NCI-H2081 treated with DMSO at 0.1 percent for 48 hours (cell line): ENCODE results near the gene FOXQ1.
"Not testable (repeated sequence)": the region's sequence is repeated elsewhere in the genome, so short reads cannot be mapped to it uniquely, and the experiment has no call there.

Source experiments
- DNase-seq: peaks from one replicate; lab custom pipeline; 2025; lab: John Stamatoyannopoulos, UW

FOXQ1 gene

DNA sequence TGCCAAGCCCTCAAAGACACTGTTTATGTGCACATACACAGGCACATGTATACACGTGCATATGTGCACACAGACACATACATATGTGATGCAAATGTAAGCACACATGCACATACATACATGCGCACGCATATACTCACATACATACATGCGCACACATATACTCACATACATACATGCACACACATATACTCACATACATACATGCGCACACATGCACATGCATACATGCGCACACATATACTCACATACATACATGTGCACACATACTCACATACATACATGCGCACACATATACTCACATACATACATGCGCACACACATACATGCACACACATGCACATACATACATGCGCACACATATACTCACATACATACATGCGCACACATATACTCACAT lies 20.5 kb upstream of the FOXQ1 start:
- no peak for DNase-seq

DNA sequence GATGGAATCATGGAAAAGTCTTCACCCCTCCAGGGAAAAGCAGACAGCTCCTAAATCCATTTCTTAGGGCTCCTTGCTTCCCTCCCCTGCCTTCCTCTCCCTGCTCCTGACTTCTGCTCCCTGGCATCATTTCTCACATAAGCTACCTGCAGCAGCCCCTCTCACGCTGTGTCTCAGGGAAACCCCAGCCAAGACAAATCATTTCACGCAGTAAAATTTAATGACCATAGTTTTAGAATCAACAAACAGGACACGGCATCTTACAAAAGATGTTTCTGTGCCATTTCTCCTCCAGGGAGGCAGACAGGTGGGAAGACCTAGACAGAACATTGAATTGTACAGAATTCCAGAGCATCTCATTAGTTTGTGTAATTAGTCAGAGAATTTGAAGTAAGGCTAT lies 16.5 kb upstream of the FOXQ1 start:
- no peak for DNase-seq

DNA sequence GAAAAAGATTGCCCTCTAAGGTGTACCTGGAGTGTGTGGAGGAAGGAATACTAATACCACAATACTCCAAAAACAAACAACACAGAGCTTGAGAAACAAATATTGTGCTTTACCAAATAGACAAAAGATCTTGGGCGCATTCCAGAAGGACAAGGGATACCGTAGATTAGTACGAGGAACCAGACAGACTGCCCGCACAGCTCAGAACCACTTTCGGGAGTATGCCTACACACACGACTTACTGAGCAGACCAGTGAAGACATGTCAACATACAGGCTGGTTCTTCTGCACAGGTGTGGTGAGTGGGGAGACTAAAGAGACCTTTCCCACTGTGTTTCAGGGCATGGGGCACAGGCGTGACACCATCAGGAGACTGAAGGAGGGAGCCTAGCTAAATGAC lies 15.8 kb upstream of the FOXQ1 start:
- DNase-seq: no peak

DNA sequence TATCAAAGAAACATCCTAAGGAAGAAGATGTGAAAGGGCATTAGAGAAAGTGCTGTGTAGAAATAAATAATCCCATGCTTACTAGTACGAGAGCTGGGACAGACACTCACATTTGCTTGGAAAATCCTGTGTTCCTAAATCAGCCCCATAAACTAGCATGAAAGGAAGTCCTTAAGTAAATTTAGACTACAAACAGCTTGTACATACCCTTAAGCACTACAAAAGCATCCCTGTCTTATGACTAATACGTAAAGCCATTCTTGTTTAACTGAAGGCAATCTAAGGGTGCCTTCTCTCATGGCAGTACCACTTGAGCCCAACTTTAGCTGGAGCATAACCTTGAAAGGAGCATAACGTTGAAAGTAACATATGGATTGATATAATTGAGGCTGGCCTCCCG lies 15.4 kb upstream of the FOXQ1 start:
- DNase-seq: no peak

DNA sequence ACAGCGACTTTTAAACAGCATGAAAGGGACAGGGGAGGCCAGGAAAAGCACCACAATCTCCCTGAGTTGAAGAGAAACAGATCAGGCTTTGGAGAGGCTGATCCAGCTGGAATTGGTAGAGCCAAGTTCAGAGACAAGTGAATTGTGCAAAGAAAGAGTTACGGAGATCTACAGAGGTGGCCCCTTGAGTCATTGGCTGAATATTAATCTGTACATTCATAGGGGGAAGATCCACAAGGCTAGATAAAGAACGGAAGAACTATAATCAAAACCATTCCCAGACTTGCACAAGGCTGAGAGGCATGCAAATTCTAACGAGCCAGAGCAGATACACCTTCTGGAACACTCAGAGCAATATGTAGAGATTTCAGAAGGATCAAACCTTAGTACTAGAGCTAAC lies 14.2 kb upstream of the FOXQ1 start:
- no peak for DNase-seq

DNA sequence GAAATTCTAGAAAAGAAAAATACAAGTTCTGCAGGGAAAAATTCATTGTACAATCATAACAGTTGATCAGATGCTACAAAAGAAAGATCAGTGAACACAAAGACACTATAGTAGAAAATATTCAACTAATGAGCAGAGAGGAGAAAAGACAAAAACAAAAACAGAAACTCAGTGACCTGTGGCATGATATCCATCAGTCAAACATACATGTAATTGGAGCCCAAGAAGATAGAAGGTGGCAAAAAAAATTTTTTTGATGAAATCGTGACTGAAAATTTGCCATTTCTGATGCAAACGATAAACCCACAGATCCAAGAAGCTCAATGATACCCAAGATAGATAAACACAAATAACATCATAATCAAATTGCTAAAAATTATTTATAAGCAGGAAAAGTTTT lies 13.1 kb upstream of the FOXQ1 start:
- DNase-seq: no peak

DNA sequence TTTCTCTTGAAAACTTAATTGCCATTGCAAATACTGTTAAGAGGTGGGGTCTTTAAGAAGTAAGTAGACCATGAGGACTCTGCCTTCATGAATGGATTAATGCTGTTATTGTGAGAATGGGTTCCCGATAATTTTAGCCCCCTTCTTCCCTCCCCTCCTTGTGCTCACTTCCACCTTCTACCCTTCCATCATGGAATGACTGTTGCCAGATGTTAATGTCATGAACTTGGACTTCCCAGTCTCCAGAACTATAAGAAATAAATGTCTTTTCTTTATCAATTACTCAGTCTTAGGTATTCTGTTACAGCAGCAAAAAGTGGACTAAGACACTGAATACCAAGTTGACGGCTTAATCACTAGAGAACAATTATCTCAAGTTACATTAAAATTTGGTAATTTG lies 5.8 kb upstream of the FOXQ1 start:
- DNase-seq: no peak

DNA sequence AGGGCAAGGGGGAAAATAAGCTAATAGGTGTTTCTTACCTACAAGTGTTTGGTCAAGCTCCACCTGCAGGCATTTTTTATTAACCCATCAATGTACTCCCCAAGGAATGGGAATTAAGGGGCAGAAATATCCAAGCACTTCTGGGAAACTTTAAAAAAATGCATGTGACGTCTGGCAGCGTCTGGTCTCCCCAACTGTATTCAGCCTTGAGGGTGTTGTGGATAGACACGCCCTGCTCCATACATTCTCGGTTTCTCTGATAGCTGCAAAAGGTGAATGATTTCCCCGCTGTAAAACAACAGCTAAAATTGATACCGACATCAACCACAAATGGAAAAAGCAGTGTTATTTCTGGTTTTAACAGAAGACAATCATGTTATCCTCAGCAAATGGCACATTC lies 2.5 kb upstream of the FOXQ1 start:
- no peak for DNase-seq

DNA sequence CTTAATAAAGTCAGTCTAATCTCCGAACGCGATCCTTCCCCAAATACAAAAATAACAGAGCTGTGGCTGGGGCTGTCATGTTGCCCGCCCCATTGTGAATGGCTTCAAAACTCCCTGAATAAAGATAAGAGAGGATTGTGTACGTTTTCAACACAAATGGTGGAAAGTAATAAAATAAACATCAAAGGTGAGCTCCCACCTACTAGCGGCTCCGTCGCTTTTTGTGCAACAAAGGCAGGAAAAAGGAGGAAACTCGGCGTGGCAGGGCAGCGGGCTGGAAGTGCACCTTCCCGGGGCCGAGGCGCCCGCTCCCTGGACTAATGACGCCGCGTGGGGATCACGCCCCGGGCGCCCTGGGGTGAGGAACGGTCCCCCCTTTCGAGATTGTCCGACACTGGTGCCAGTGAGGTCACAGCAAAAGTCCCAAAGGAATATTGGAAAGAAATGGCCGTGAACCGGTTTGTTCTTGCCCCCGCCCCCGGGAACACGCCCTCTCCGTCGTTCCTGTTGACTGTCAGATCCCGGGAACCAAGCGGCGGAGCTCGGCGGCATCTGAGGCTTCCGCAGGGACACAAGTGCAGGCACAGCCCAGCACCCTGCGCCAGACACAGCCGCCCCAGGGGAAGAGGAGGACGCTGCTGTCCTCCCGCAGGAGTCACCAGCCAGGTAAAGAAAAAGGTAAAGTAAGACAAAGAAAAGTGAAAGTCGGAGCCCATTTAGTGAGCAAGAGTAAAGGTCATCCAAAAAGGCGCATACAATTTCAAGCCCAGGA lies 1.1 kb upstream of the FOXQ1 start:
- no peak for DNase-seq

DNA sequence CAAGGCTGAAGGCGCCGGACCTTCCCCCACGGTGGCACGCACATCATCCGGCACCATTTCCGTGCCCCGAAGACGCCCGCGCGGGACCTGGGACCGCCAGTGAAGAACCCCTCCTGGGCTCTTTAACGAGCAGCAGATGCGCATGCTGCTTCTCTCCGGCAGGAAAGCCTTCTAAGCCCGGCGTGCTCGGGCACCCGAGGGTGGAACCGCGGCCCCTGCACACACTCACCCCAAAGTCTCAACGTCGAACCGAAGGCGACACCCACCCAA lies 240 bp downstream of the FOXQ1 start:
- DNase-seq: no peak

DNA sequence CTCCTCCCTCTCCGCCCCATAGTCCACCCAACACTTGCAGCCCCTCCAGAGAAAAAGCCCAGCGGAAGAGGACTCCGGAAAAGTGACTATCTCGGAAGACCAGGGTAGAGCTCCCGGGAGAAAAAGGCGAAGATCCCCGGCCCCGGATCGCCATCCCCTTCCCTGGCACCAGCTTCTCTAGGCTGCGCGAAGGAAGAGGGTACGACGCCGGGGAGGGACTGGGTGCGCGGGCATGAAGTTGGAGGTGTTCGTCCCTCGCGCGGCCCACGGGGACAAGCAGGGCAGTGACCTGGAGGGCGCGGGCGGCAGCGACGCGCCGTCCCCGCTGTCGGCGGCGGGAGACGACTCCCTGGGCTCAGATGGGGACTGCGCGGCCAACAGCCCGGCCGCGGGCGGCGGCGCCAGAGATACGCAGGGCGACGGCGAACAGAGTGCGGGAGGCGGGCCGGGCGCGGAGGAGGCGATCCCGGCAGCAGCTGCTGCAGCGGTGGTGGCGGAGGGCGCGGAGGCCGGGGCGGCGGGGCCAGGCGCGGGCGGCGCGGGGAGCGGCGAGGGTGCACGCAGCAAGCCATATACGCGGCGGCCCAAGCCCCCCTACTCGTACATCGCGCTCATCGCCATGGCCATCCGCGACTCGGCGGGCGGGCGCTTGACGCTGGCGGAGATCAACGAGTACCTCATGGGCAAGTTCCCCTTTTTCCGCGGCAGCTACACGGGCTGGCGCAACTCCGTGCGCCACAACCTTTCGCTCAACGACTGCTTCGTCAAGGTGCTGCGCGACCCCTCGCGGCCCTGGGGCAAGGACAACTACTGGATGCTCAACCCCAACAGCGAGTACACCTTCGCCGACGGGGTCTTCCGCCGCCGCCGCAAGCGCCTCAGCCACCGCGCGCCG lies 822 bp downstream of the FOXQ1 start:
- DNase-seq: no peak

DNA sequence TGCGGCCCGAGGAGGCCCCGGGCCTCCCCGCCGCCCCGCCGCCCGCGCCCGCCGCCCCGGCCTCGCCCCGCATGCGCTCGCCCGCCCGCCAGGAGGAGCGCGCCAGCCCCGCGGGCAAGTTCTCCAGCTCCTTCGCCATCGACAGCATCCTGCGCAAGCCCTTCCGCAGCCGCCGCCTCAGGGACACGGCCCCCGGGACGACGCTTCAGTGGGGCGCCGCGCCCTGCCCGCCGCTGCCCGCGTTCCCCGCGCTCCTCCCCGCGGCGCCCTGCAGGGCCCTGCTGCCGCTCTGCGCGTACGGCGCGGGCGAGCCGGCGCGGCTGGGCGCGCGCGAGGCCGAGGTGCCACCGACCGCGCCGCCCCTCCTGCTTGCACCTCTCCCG lies 1.5 kb downstream of the FOXQ1 start:
- DNase-seq: no peak

DNA sequence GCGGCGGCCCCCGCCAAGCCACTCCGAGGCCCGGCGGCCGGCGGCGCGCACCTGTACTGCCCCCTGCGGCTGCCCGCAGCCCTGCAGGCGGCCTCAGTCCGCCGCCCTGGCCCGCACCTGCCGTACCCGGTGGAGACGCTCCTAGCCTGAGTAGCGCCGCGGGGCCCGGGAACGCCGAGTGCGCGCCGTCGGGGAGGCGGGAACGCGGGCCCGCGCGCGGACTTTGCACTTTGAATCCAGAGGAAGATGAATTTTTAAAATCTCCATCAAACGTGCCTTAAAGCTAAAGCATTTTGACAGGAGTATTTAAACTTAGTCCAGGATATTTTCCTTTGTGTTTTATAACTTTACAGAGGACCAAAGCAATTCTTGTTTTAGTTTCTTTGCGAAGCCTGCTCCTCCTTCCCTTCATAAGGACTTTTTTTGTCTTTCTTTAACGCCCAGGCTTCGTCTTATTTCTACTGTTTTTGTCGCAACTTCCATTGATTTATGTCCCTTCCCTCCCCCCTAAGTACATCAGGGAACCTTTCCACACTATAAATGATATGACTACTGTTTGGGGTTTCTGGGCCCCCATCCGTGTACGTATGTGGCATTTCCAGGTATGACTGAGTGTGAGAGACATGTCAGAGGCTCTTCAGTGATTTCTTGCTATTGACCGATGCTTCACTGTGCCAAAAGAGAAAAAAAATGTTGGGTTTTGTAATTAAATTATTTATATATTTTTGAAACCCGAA lies 2.0 kb downstream of the FOXQ1 start:
- no peak for DNase-seq

DNA sequence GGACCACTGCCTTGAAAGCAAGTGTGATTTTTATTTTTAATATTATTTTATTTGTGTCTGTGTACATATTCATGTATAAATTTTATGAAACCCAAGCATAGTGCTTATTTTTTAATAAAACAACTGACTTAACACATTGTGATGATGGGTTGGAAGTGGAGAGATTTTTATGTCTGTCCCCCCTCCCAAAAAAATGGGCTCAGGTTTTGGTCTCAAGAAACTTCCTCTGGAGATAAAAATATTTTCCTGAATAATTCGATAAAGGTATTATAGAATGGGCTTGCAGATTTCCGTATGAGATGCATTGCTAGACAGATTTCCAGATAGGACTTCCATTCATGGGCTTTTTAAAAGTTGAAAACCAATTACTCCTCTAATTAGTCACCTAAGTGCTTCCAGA lies 2.7 kb downstream of the FOXQ1 start:
- no peak for DNase-seq

DNA sequence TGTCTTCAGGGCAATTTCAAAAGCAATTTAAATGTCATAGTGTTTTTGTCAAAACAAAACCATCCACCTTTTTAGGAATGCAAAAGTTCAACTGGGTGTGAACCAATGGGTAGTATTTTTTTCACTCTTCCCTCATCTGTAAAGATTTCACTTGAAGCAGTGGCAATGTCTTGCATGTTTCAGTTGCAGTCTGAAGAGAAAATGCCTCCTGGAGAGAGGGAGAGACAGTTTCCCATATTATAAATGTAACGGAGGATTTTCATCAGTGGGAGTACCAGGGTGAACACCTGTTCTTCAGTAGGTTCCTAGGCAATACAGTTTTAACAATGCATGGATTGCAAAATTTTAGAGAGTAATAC lies 3.3 kb downstream of the FOXQ1 start:
- DNase-seq: no peak

DNA sequence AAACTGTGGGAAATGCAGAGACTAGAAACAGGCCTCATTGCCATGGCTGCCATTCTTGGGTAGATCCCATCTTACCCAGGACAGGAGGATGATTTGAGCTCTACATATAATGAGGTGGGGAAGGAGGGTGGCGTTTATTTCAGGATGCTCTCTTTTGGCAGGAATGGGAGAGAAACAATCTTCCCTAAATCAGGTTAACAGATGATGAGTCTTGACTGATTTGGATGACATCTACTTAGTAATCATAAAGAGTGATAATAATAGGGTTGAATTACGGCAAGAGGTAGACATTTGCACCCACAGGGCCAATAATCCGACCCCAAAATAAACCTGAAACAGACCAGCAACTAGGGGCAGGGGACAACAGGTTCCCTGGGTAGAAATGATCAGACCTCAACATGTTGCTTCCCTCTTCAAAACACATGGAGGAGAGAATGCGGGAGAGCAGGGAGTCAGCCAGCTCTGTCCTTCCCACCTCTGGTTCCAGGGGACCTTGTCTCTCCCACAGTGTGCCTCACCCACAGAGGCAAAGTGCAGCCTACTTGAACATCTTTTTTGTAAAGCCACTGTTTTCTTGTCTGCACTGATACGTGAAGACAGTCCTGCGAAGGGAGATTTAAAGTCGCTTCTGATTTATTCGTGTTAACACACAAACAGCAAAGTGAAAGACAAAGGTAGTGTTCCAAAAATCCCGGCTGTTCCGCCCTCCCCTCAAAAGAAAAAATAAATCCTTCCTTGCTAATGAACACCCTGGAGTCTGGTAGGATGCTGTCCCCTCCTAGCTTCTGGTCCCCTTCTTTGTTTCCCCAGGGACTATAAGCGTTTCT lies 3.9 kb downstream of the FOXQ1 start:
- no peak for DNase-seq

DNA sequence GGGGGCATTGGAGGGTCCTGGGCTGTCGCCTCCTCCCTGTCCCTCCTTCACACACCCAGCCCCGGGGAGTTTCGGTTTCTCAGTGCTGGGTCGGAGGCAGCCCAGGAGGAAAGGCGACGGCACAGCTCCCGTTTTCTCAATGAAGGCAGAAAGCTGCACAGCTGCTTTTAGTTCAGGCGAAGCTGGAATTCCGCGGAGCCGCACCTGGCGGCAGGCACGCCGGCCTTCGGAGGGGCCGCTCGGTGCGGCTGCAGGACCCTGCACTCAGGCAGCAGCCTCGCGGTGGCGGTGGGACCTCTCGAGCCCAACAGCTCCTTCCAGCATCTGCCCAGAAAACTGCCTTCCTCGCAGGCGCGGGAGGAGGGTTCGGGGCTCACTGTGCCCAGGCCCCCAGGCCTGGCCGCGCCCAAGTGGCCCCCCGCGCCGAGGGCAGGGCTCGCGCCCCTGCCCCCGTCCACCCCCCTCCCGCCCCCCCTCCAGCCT lies 4.6 kb downstream of the FOXQ1 start:
- no peak for DNase-seq

DNA sequence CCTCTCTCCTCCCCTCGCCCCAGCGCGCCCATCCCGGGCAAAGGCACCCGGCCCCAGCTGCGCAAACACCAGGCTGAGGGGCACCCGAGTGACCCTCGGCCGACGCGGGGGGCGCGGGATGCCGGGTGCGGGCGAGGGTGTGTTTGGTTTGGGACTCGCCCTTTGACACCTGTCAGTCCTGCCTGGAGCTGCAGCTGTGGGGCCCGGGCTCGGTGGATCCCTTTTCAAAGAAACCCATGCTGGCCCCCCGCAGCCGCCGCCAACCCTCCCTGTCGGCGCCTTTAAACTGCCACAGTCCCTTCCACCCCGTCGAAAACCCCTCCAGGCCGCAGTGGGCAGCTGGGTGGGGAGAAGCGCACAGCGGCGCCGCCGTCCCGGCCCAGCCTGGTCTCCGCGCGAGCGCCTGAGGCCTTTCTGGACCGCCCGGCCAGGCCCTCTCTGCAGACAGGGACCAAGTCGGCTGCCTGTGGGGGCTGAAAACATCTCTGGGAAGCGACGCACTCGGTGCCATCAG lies 5.5 kb downstream of the FOXQ1 start:
- DNase-seq: no peak

DNA sequence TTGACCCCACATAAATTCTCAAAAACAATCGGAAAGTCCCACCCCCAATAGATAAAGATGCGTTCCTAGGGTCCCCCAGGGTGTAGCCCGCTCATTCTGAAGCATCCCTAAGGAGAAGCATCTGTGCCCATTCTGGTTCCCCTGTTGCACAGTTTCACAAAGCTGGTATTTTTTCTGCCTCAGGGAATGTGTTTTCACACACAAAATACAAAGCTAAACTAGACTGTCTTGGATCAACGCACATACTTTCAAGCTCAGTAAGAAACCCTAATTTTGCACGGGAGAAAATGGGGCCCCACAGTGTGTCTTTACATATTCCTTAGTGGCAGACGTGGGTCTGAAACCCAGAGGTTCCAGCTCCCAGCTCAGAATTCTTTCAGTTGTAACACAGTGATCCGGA lies 6.1 kb downstream of the FOXQ1 start:
- DNase-seq: no peak

DNA sequence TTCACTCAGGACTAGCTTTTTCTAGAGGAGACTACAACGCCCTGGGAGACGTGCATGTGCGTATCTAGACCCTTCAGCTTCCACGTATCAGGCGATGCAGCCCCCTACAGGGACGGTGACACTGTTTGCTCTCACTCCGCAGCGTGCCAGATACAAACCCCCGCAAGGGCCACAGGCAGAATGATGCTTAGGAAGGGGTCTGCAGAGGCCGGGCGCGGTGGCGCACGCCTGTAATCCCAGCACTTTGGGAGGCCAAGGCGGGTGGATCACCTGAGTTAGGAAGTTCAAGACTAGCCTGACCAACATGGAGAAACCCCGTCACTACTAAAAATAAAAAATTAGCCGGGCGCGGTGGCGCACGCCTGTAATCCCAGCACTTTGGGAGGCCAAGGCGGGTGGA lies 6.7 kb downstream of the FOXQ1 start:
- DNase-seq: not testable (repeated sequence)

DNA sequence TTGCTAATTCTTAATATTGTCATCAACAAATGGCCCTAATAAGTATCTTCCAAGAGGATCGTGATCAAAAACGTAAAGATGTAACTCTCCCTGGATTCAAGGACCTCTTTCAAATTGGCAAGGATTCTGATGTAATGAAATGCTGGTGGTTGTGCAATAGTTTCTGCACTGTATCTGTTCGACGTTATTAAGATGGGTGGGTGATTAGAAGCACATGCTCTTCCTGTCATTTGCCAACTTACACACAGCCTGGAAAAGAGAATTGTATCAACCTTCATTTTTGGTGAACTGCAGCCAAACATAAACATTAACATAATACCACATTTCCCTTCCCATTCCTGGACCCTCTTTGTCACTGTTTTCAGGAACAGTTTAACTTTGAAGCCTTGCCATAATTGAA lies 9.8 kb downstream of the FOXQ1 start:
- no peak for DNase-seq

DNA sequence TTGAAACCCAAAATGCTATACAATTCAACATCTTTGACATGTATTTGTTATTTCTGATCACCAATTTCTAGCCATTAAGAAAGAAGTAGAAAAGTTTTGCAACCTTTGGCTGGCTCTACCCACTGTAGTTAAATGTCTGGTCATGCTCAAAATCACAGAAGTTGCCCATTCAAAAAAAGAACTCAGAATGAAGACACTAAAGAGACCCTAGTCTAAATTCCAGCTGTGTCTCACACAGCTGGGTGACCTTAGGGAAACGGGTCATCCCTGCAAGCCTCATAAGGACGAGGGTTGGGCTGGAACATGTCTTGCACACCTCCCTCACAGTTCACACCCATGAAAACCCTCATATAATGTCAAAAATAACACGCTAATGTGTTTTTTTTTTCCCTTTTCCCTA lies 10.3 kb downstream of the FOXQ1 start:
- DNase-seq: no peak
